ENCODE results near the gene RGP1. TPM values are rescaled to one million over a fixed set of nuclear protein-coding genes. Genes with fewer than 3 reads are reported as not detected.

The RGP1 gene
- polyA plus RNA-seq, 1 of the 3 experiments (the other 2 are of a cell fraction), result 16.1 TPM

GRCh38 chr9:35763181-35763580, 14.1 kb downstream of the RGP1 start (continued):
- no peak for TF ChIP-seq GABPA (IDR thresholded peaks at IDR 0.05; ENCODE audit: low read depth)
- TF ChIP-seq ELF1 (IDR thresholded peaks at IDR 0.05), result no peak
- TF ChIP-seq FOXJ3 (CRISPR knock-in tag; IDR thresholded peaks at IDR 0.05), result no peak

- H3K27me3 ChIP-seq (ENCODE audit: insufficient read depth), result no peaks in the 10 kb centered on the region
- ChIA-PET POLR2A (no interaction called here), CTCF (no interaction called here)
- no peaks in the 10 kb centered on the region for H3K9me3 ChIP-seq
- no peak overlapping the region for H3K9ac ChIP-seq
- no peak for DNase-seq
- H3K27ac ChIP-seq (ENCODE audit: low read depth in 2 of 2, low read length in 1 of 2), result no peak overlapping the region
- 95% methylated on average over 1 of the region's 1 CpG for WGBS (ENCODE audit: low lambda C conversion rate)
- TF ChIP-seq CTCF (IDR thresholded peaks at IDR 0.05) (no peak), USF1 (IDR thresholded peaks at IDR 0.05; ENCODE audit: borderline replicate concordance, low read depth) (no peak), GATA2 (CRISPR knock-in tag; IDR thresholded peaks at IDR 0.05) (no peak), FOXJ3 (CRISPR knock-in tag; IDR thresholded peaks at IDR 0.05) (no peak)
- TF ChIP-seq, protein P1, sequence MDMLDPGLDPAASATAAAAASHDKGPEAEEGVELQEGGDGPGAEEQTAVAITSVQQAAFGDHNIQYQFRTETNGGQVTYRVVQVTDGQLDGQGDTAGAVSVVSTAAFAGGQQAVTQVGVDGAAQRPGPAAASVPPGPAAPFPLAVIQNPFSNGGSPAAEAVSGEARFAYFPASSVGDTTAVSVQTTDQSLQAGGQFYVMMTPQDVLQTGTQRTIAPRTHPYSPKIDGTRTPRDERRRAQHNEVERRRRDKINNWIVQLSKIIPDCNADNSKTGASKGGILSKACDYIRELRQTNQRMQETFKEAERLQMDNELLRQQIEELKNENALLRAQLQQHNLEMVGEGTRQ (IDR thresholded peaks at IDR 0.05; ENCODE audit: borderline replicate concordance, low read depth, low read length), result no peak
- no peaks in the 10 kb centered on the region for H3K9me2 ChIP-seq
- H3F3A ChIP-seq (replicated peaks; ENCODE audit: insufficient read depth), result peaks cover 5% of the 10 kb centered on the region
- peaks cover 3 to 4% of the 10 kb centered on the region in 2 experiments; a peak in 2 of 4 replicates for H3K4me1 ChIP-seq (ENCODE audit: control insufficient read depth in 1 of 2, insufficient read depth in 2 of 2, low read depth in 1 of 2, low read length in 1 of 2)
- H2AFZ ChIP-seq (ENCODE audit: low read depth), result no peak overlapping the region
- no peak overlapping the region for H3K4me2 ChIP-seq
- no peaks in the 10 kb centered on the region for H3K79me2 ChIP-seq (ENCODE audit: insufficient read depth)
- H3K36me3 ChIP-seq (replicated peaks in 1 of 2; ENCODE audit: control insufficient read depth in 1 of 2, insufficient read depth in 2 of 2, low read length in 1 of 2), result no peaks in the 10 kb centered on the region
- H3K4me3 ChIP-seq (ENCODE audit: low read depth in 2 of 2, low read length in 1 of 2), result no peak overlapping the region
- no peaks in the 10 kb centered on the region for H4K20me1 ChIP-seq (ENCODE audit: insufficient read depth)
Measured at GRCh38 chr9:35763803-35764202, 14.7 kb downstream of the RGP1 start.

GRCh38 chr9:35766997-35767396, 17.9 kb downstream of the RGP1 start:
- Histone ChIP-seq H3K27me3 (ENCODE audit: insufficient read depth) (no peaks in the 10 kb centered on the region), H3K9me2 (no peaks in the 10 kb centered on the region), H3K9ac (no peak overlapping the region), H2AFZ (ENCODE audit: low read depth) (no peak overlapping the region), H3K4me2 (no peak overlapping the region), H3F3A (replicated peaks; ENCODE audit: insufficient read depth) (peaks cover 5% of the 10 kb centered on the region), H3K9me3 (no peaks in the 10 kb centered on the region), H3K4me3 (ENCODE audit: low read depth in 2 of 2, low read length in 1 of 2) (no peak overlapping the region), H3K36me3 (replicated peaks in 1 of 2; ENCODE audit: control insufficient read depth in 1 of 2, insufficient read depth in 2 of 2, low read length in 1 of 2) (no peaks in the 10 kb centered on the region), H3K79me2 (ENCODE audit: insufficient read depth) (no peaks in the 10 kb centered on the region), H3K4me1 (ENCODE audit: control insufficient read depth in 1 of 2, insufficient read depth in 2 of 2, low read depth in 1 of 2, low read length in 1 of 2) (peaks cover 5 to 11% of the 10 kb centered on the region in 2 experiments; a peak in 3 of 4 replicates), H4K20me1 (ENCODE audit: insufficient read depth) (no peaks in the 10 kb centered on the region), H3K27ac (ENCODE audit: low read depth in 2 of 2, low read length in 1 of 2) (no peak overlapping the region)
- 76% methylated on average over 2 of the region's 2 CpGs for WGBS (ENCODE audit: low lambda C conversion rate)
- CTCF ChIA-PET, result interaction anchor here (1.0 kb wide), 1 partner anchor 24 kb away, joined by 5 read pairs; no protein-coding TSS in a partner anchor
- no peak for DNase-seq
- TF ChIP-seq, protein P2, sequence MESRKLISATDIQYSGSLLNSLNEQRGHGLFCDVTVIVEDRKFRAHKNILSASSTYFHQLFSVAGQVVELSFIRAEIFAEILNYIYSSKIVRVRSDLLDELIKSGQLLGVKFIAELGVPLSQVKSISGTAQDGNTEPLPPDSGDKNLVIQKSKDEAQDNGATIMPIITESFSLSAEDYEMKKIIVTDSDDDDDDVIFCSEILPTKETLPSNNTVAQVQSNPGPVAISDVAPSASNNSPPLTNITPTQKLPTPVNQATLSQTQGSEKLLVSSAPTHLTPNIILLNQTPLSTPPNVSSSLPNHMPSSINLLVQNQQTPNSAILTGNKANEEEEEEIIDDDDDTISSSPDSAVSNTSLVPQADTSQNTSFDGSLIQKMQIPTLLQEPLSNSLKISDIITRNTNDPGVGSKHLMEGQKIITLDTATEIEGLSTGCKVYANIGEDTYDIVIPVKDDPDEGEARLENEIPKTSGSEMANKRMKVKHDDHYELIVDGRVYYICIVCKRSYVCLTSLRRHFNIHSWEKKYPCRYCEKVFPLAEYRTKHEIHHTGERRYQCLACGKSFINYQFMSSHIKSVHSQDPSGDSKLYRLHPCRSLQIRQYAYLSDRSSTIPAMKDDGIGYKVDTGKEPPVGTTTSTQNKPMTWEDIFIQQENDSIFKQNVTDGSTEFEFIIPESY (IDR thresholded peaks at IDR 0.05; ENCODE audit: borderline replicate concordance, low read depth), result no peak
- no peak for TF ChIP-seq JUND (IDR thresholded peaks at IDR 0.05)
- no peak for TF ChIP-seq SMC3 (IDR thresholded peaks at IDR 0.05; ENCODE audit: low read depth, low read length)
- TF ChIP-seq NFIC (IDR thresholded peaks at IDR 0.05; ENCODE audit: borderline replicate concordance), result no peak
- no peak for TF ChIP-seq SIN3A (IDR thresholded peaks at IDR 0.05; ENCODE audit: borderline replicate concordance, low read depth, low read length)
- TF ChIP-seq FOXM1 (IDR thresholded peaks at IDR 0.05; ENCODE audit: low read depth), result no peak
- no peak for TF ChIP-seq FOXJ3 (CRISPR knock-in tag; IDR thresholded peaks at IDR 0.05)
- POLR2A ChIA-PET, result no interaction called here
